B cell (primary cell): ENCODE results near the gene HSPBP1. TPM values are rescaled to one million over a fixed set of nuclear protein-coding genes. Genes with fewer than 3 reads are reported as not detected.

Experiments
- ATAC-seq: fragments of 200-7000 bp; cut with Tn5 transposase; one replicate; pipeline ENCODE4 v1.10.0; 2021; ENCODE audit warnings: low read depth, mild to moderate bottlenecking, moderate number of reproducible peaks, moderate library complexity
- CTCF ChIA-PET: fragments of 350-600 bp; sonication (Branson Sonifier 250); formaldehyde crosslinking; loops from one replicate; lab custom pipeline; 2021; ENCODE audit warnings: antibody characterized with exemption, inconsistent platforms; lab: Charles Lee
- POLR2A ChIA-PET: fragments of 350-600 bp; sonication (Branson Sonifier 250); formaldehyde crosslinking; loops from one replicate; lab custom pipeline; 2021; ENCODE audit warnings: antibody characterized with exemption; lab: Charles Lee
- DNase-seq: peaks from one replicate; pipeline ENCODE4 v3.0.0; 2013
- H2AFZ ChIP-seq: 2 replicates; pipeline ENCODE4 v1.6.1; 2012; ENCODE audit warnings: mild to moderate bottlenecking, low read depth, low read length; ENCODE audit not compliant: insufficient read depth, poor library complexity, severe bottlenecking
- H3K27ac ChIP-seq, 2 donors: 1 replicate in 1 of 2; 2 replicates in 1 of 2; pipeline ENCODE4 v1.5.1; 2012 to 2013; ENCODE audit warnings: low read length in 2 of 2, mild to moderate bottlenecking in 2 of 2, moderate library complexity in 1 of 2
- H3K27me3 ChIP-seq, 4 experiments: fragments of 200-600 bp in 1 of 4; sonication (generic) in 1 of 4; replicated peaks in 1 of 4; 1 replicate in 2 of 4; 2 replicates in 2 of 4; pipeline versions ENCODE4 v1.6.1 to v1.7.0; 2013 to 2016; ENCODE audit warnings: low read length in 3 of 4, mild to moderate bottlenecking in 2 of 4, mixed read lengths in 1 of 4, moderate library complexity in 1 of 4; ENCODE audit not compliant: insufficient read depth in 4 of 4, control insufficient read depth in 3 of 4; ENCODE audit errors: control extremely low read depth in 1 of 4
- H3K36me3 ChIP-seq, 2 experiments: replicated peaks in 1 of 2; 1 replicate in 1 of 2; 2 replicates in 1 of 2; pipeline versions ENCODE4 v1.6.1 to v1.7.1; 2013; ENCODE audit warnings: low read length in 1 of 2; ENCODE audit not compliant: insufficient read depth in 2 of 2, control insufficient read depth in 1 of 2; ENCODE audit errors: control extremely low read depth in 1 of 2, extremely low read depth in 1 of 2
- H3K4me1 ChIP-seq, 2 donors: fragments of 200-600 bp in 1 of 2; sonication (generic) in 1 of 2; 1 replicate in 1 of 2; 2 replicates in 1 of 2; pipeline versions ENCODE4 v1.5.1 to v1.6.1; 2013 to 2017; ENCODE audit warnings: low read length in 2 of 2; ENCODE audit not compliant: control insufficient read depth in 2 of 2, insufficient read depth in 2 of 2
- H3K4me2 ChIP-seq: replicated peaks from 2 replicates; pipeline ENCODE3; 2012; ENCODE audit warnings: mild to moderate bottlenecking, low read depth, low read length; ENCODE audit not compliant: poor library complexity, severe bottlenecking
- H3K4me3 ChIP-seq, 5 experiments: fragments of 200-600 bp in 1 of 5; sonication (generic) in 1 of 5; 1 replicate in 3 of 5; 2 replicates in 2 of 5; pipeline versions ENCODE4 v1.5.1 to v1.7.0; 2011 to 2016; ENCODE audit warnings: low read length in 4 of 5, mild to moderate bottlenecking in 4 of 5, low read depth in 2 of 5, control low read depth in 1 of 5, moderate library complexity in 1 of 5; ENCODE audit not compliant: insufficient read depth in 1 of 5; ENCODE audit errors: control extremely low read depth in 1 of 5, extremely low read depth in 1 of 5
- H3K79me2 ChIP-seq: fragments of 200-600 bp; sonication (generic); one replicate; pipeline ENCODE4 v1.6.0; 2016; ENCODE audit warnings: low read length; ENCODE audit not compliant: control insufficient read depth, insufficient read depth
- H3K9ac ChIP-seq: fragments of 200-600 bp; sonication (generic); 2 replicates; pipeline ENCODE4 v1.6.1; 2017; ENCODE audit warnings: mild to moderate bottlenecking, low read length, moderate library complexity
- H3K9me3 ChIP-seq, 3 donors: one replicate each; pipeline versions ENCODE4 v1.6.1 to v1.7.1; 2013; ENCODE audit warnings: low read length in 2 of 3; ENCODE audit not compliant: control insufficient read depth in 2 of 3, insufficient read depth in 1 of 3; ENCODE audit errors: control extremely low read depth in 1 of 3
- H4K20me1 ChIP-seq: 2 replicates; pipeline ENCODE4 v1.6.0; 2012; ENCODE audit warnings: mild to moderate bottlenecking, low read length; ENCODE audit not compliant: insufficient read depth, control insufficient read depth, poor library complexity, severe bottlenecking
- H3K27ac Mint-ChIP-seq: one replicate; pipeline ENCODE4 v1.8.0; 2021; ENCODE audit warnings: mixed read lengths
- H3K27me3 Mint-ChIP-seq: one replicate; pipeline ENCODE4 v1.8.0; 2021; ENCODE audit warnings: mixed read lengths
- H3K4me1 Mint-ChIP-seq: one replicate; pipeline ENCODE4 v1.8.0; 2021; ENCODE audit warnings: mixed read lengths
- H3K4me3 Mint-ChIP-seq: one replicate; pipeline ENCODE4 v1.8.0; 2021; ENCODE audit warnings: mixed read lengths
- H3K9me3 Mint-ChIP-seq: one replicate; pipeline ENCODE4 v1.8.0; 2022; ENCODE audit warnings: mixed read lengths; ENCODE audit not compliant: insufficient read depth
- EZH2 ChIP-seq: IDR thresholded peaks from 2 replicates; pipeline ENCODE4 v1.6.1; 2012; ENCODE audit warnings: borderline replicate concordance, low read depth, mild to moderate bottlenecking, moderate library complexity, low read length; ENCODE audit not compliant: insufficient read depth, poor library complexity, severe bottlenecking
- WGBS: methylation state at CpG from one replicate; pipeline ENCODE4 v1.1.5; 2013; ENCODE audit warnings: missing lambda C conversion rate; ENCODE audit not compliant: insufficient coverage; 5-methylcytosine and 5-hydroxymethylcytosine counted together
- intact Hi-C: fragments of 100-400 bp; cut with micrococcal nuclease; formaldehyde crosslinking; loops from one replicate; pipeline ENCODE4 v1.10.0; 2022
- polyA plus RNA-seq: library from polyadenylated mRNA; depleted of rRNA; stranded (reverse); fragments of >200 nt; gene quantifications from 2 replicates; pipeline ENCODE4 v1.2.3, GENCODE V29; 2012
- total RNA-seq, 2 donors: library from RNA; stranded (reverse); fragments of 120-200 nt in 1 of 2; gene quantifications; 1 replicate in 1 of 2; 2 replicates in 1 of 2; pipeline versions ENCODE4 v1.2.3 to v1.2.4, GENCODE V29; 2013 to 2022
- TF ChIP-seq, protein P1 (sequence below): fragments of 200-600 bp; IDR thresholded peaks from one replicate; pipeline ENCODE4 v1.8.0; 2022; ENCODE audit warnings: antibody characterized with exemption, mild to moderate bottlenecking

HSPBP1 gene
- total and polyA plus RNA-seq, 2 donors (not counting 1 experiment from before 2014, with no cell fraction given), result 15.6 to 19.0 TPM

DNA sequence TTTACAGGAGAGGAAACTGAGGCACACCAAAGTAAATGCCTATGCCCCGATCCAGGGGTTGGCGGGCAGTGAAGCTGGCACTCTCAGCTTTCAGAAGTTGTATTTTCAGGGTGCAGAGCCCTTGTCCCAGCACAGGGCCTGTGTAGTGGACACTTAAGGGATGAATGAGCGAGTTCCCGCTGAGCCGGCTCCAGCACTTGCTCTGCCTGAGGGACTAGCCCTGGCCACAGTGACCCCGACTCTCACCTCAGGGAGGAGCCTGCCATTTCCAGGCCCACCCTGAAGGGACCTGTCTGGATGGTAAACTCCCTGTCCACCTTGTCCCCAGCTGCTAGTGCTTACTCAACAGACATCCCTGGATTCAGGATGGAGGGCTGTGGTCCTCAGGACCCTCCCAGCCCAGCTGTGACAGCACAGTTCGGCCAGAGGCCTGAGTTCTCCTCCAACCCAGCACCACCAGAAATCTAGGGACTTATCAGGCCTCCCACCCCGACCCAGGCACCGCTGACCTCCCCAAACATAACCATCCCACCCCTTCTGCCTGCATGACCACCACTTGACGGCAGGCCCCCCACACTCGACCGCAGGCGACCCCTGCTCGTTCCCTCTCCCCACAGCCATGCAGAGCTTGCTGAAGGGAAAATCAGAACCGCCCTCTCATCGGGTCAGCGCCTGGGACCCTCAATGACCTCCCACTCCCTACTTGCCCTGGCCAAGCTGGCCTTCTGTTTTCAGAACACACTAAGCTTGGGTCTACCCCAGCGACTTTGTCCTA lies 29.5 kb downstream of the HSPBP1 start:
- TF ChIP-seq, protein P1, sequence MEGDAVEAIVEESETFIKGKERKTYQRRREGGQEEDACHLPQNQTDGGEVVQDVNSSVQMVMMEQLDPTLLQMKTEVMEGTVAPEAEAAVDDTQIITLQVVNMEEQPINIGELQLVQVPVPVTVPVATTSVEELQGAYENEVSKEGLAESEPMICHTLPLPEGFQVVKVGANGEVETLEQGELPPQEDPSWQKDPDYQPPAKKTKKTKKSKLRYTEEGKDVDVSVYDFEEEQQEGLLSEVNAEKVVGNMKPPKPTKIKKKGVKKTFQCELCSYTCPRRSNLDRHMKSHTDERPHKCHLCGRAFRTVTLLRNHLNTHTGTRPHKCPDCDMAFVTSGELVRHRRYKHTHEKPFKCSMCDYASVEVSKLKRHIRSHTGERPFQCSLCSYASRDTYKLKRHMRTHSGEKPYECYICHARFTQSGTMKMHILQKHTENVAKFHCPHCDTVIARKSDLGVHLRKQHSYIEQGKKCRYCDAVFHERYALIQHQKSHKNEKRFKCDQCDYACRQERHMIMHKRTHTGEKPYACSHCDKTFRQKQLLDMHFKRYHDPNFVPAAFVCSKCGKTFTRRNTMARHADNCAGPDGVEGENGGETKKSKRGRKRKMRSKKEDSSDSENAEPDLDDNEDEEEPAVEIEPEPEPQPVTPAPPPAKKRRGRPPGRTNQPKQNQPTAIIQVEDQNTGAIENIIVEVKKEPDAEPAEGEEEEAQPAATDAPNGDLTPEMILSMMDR, result no peak
- no peak for TF ChIP-seq EZH2
- Histone ChIP-seq H3K27me3 (no peaks in the 10 kb centered on the region), H3K27ac (peak overlapping the region; percentile 61 to 94), H3K9ac (peak overlapping the region; percentile 51), H3K36me3 (peaks cover 0 to 37% of the 10 kb centered on the region in 2 experiments), H3K9me3 (no peaks in the 10 kb centered on the region), H3K79me2 (peaks cover 90% of the 10 kb centered on the region), H4K20me1 (peaks cover 89% of the 10 kb centered on the region), H3K4me1 (peaks cover 77 to 87% of the 10 kb centered on the region in 2 donors), H3K4me3 (peak overlapping the region in 1 of 5 experiments; percentile 9), H2AFZ (no peak overlapping the region), H3K4me2 (peak overlapping the region; percentile 78)
- H3K27me3 Mint-ChIP-seq, result no peaks in the 10 kb centered on the region
- H3K9me3 Mint-ChIP-seq, result no peaks in the 10 kb centered on the region
- ChIA-PET CTCF (interaction anchor here (1.1 to 1.4 kb wide), 2 partner anchors 41 to 253 kb away, joined by 3 to 4 read pairs; no protein-coding TSS in a partner anchor), POLR2A (interaction anchor here (1.0 kb wide), 1 partner anchor 9 kb away, joined by 3 read pairs; no protein-coding TSS in a partner anchor)
- H3K4me3 Mint-ChIP-seq, result peak overlapping the region; percentile 94
- DNase-seq (no peak), ATAC-seq (no peak)
- WGBS, result 94% methylated on average over 14 of the region's 18 CpGs
- H3K27ac Mint-ChIP-seq, result peak overlapping the region; percentile 95
- intact Hi-C loops, result loop anchor here (10.0 kb wide), 2 partner anchors 354 to 384 kb away; partner anchors contain the start of genes ZNF524 and ZNF865
- H3K4me1 Mint-ChIP-seq, result peaks cover 75% of the 10 kb centered on the region

DNA sequence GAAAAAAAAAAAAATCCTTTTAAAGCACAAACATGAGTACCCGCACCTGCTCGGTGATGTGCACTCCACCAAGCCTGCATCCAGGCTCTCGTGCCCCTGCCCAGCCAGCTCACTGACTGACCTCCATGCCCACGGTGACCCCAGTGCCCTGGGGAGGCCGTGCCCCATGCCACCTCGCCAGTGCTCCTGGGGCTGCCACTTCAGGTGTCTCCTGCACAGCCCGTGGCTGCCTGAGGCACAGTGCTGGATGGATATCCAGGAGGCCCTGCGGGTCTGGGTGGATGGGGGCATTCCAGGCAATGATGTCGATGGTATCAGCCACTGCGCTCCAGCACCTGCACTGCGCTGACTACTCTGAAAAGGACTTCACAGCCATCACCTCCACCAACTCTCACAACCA lies 30.1 kb downstream of the HSPBP1 start:
- no peak for ATAC-seq
- no peaks in the 10 kb centered on the region for H3K27me3 ChIP-seq
- Mint-ChIP-seq H3K27ac (no peak overlapping the region), H3K4me3 (no peak overlapping the region), H3K9me3 (no peaks in the 10 kb centered on the region), H3K27me3 (no peaks in the 10 kb centered on the region), H3K4me1 (peaks cover 69% of the 10 kb centered on the region)
- DNase-seq, result no peak
- H3K27ac ChIP-seq, result peak overlapping the region in 1 of 2 donors; percentile 94
- intact Hi-C loops, result loop anchor here (10.0 kb wide), 2 partner anchors 355 to 385 kb away; partner anchors contain the start of genes ZNF524 and ZNF865
- H3K9ac ChIP-seq, result no peak overlapping the region
- peaks cover 90% of the 10 kb centered on the region for H4K20me1 ChIP-seq
- ChIA-PET CTCF (interaction anchor here (1.4 kb wide), 1 partner anchor 254 kb away, joined by 4 read pairs; no protein-coding TSS in a partner anchor), POLR2A (no interaction called here)
- peaks cover 70 to 81% of the 10 kb centered on the region in 2 donors for H3K4me1 ChIP-seq
- H3K9me3 ChIP-seq, result no peaks in the 10 kb centered on the region
- H3K4me2 ChIP-seq, result peak overlapping the region; percentile 78
- peaks cover 90% of the 10 kb centered on the region for H3K79me2 ChIP-seq
- H3K36me3 ChIP-seq, result peaks cover 0 to 44% of the 10 kb centered on the region in 2 experiments
- no peak overlapping the region for H2AFZ ChIP-seq
- H3K4me3 ChIP-seq, result no peak overlapping the region
- TF ChIP-seq, protein P1, result no peak
- TF ChIP-seq EZH2, result no peak
- WGBS, result 89% methylated on average over 8 of the region's 11 CpGs
